OCI-LY3 (cell line): ENCODE results near the gene SH3RF3.

Experiments
- EZH2phosphoT487 ChIP-seq: fragments of 200-600 bp; shearing (Covaris generic); IDR thresholded peaks from 2 replicates; pipeline ENCODE4 v1.6.1; 2018; ENCODE audit warnings: antibody characterized with exemption, mixed run types, low read depth
- TF ChIP-seq, protein P1 (sequence below): fragments of 200-600, 300-600 bp; sonication (generic); IDR thresholded peaks from 2 replicates; pipeline ENCODE4 v1.5.1; 2014; ENCODE audit warnings: antibody characterized with exemption, low read length, low read depth

DNA sequence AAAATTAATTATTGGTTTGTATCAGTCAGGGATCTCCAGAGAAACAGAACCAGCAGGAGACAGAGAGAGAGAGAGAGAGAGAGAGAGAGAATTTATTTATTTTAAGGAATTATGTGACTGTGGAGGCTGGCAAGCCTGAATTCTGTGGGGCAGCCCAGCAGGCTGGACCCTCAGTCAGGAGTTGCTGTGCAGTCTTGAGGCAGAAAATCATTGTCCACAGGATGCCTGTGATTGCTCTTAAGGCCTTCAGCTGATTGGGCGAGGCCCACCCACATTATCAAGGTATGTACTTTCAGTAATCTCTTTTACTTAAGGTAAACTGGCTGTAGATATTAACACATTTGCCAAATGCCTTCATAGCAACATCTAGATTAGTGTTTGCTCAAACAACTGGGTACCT is 329.5 kb downstream of the SH3RF3 start:
- TF ChIP-seq, protein P1, sequence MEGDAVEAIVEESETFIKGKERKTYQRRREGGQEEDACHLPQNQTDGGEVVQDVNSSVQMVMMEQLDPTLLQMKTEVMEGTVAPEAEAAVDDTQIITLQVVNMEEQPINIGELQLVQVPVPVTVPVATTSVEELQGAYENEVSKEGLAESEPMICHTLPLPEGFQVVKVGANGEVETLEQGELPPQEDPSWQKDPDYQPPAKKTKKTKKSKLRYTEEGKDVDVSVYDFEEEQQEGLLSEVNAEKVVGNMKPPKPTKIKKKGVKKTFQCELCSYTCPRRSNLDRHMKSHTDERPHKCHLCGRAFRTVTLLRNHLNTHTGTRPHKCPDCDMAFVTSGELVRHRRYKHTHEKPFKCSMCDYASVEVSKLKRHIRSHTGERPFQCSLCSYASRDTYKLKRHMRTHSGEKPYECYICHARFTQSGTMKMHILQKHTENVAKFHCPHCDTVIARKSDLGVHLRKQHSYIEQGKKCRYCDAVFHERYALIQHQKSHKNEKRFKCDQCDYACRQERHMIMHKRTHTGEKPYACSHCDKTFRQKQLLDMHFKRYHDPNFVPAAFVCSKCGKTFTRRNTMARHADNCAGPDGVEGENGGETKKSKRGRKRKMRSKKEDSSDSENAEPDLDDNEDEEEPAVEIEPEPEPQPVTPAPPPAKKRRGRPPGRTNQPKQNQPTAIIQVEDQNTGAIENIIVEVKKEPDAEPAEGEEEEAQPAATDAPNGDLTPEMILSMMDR = no peak
- no peak for TF ChIP-seq EZH2phosphoT487
